Measurements from ENCODE around the gene PAX8. TPM values are rescaled to one million over a fixed set of nuclear protein-coding genes. Genes with fewer than 3 reads are reported as not detected.
"Not testable (repeated sequence)": the region's sequence is repeated elsewhere in the genome, so short reads cannot be mapped to it uniquely, and the experiment has no call there.

Gene PAX8
- total RNA-seq, 1 donor from 2014 or later, result 0.71 TPM

- H3K27me3 Mint-ChIP-seq, result peaks cover 16% of the 10 kb centered on the region
- ATAC-seq (ENCODE audit: low read depth) (no peak), DNase-seq (no peak)
- intact Hi-C loops (cut with micrococcal nuclease), result no loop called here
- no peak overlapping the region for H3K4me3 Mint-ChIP-seq
- TF ChIP-seq, protein P1, sequence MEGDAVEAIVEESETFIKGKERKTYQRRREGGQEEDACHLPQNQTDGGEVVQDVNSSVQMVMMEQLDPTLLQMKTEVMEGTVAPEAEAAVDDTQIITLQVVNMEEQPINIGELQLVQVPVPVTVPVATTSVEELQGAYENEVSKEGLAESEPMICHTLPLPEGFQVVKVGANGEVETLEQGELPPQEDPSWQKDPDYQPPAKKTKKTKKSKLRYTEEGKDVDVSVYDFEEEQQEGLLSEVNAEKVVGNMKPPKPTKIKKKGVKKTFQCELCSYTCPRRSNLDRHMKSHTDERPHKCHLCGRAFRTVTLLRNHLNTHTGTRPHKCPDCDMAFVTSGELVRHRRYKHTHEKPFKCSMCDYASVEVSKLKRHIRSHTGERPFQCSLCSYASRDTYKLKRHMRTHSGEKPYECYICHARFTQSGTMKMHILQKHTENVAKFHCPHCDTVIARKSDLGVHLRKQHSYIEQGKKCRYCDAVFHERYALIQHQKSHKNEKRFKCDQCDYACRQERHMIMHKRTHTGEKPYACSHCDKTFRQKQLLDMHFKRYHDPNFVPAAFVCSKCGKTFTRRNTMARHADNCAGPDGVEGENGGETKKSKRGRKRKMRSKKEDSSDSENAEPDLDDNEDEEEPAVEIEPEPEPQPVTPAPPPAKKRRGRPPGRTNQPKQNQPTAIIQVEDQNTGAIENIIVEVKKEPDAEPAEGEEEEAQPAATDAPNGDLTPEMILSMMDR (IDR thresholded peaks at IDR 0.05), result no peak
- H3K4me1 Mint-ChIP-seq, result no peaks in the 10 kb centered on the region
- H3K27ac Mint-ChIP-seq, result no peak overlapping the region
- no peaks in the 10 kb centered on the region for H3K9me3 Mint-ChIP-seq
- ChIA-PET POLR2A (no interaction called here), CTCF (no interaction called here)
- no peaks in the 10 kb centered on the region for H3K36me3 Mint-ChIP-seq (ENCODE audit: low read depth)
These were observed 26.4 kb upstream of the PAX8 start for GRCh38 chr2:113305146-113305545.

GRCh38 chr2:113304702-113305101 is 26.0 kb upstream of the PAX8 start:
- Mint-ChIP-seq H3K36me3 (ENCODE audit: low read depth) (no peaks in the 10 kb centered on the region), H3K27ac (no peak overlapping the region), H3K4me1 (no peaks in the 10 kb centered on the region), H3K9me3 (no peaks in the 10 kb centered on the region), H3K27me3 (peaks cover 16% of the 10 kb centered on the region), H3K4me3 (no peak overlapping the region)
- intact Hi-C loops (cut with micrococcal nuclease), result no loop called here
- TF ChIP-seq, protein P1 (IDR thresholded peaks at IDR 0.05), result no peak
- ChIA-PET POLR2A (no interaction called here), CTCF (no interaction called here)
- DNase-seq (no peak), ATAC-seq (ENCODE audit: low read depth) (no peak)

- H3K27ac Mint-ChIP-seq; H3K36me3 Mint-ChIP-seq (ENCODE audit: low read depth); POLR2A ChIA-PET; H3K9me3 Mint-ChIP-seq; H3K4me1 Mint-ChIP-seq; DNase-seq; H3K4me3 Mint-ChIP-seq; intact Hi-C loops (cut with micrococcal nuclease); ATAC-seq (ENCODE audit: low read depth): not testable (repeated sequence)
- CTCF ChIA-PET, result interaction anchor here (0.6 to 1.1 kb wide), 2 partner anchors 54 to 88 kb away, joined by 3 read pairs; no protein-coding TSS in a partner anchor
- H3K27me3 Mint-ChIP-seq, result peaks cover 10% of the 10 kb centered on the region
These were observed 23.7 kb upstream of the PAX8 start for GRCh38 chr2:113302216-113302980.

GRCh38 chr2:113300281-113300680 is 21.6 kb upstream of the PAX8 start:
- H3K27ac Mint-ChIP-seq, result no peak overlapping the region
- no peaks in the 10 kb centered on the region for H3K9me3 Mint-ChIP-seq
- ChIA-PET POLR2A (no interaction called here), CTCF (interaction anchor here (0.6 kb wide), 1 partner anchor 52 kb away, joined by 3 read pairs; no protein-coding TSS in a partner anchor)
- ATAC-seq (ENCODE audit: low read depth) (no peak), DNase-seq (no peak)
- TF ChIP-seq, protein P1 (IDR thresholded peaks at IDR 0.05), result no peak
- no peak overlapping the region for H3K4me3 Mint-ChIP-seq
- intact Hi-C loops (cut with micrococcal nuclease), result no loop called here
- peaks cover 9% of the 10 kb centered on the region for H3K27me3 Mint-ChIP-seq
- H3K4me1 Mint-ChIP-seq, result no peaks in the 10 kb centered on the region
- H3K36me3 Mint-ChIP-seq (ENCODE audit: low read depth), result no peaks in the 10 kb centered on the region

DNA sequence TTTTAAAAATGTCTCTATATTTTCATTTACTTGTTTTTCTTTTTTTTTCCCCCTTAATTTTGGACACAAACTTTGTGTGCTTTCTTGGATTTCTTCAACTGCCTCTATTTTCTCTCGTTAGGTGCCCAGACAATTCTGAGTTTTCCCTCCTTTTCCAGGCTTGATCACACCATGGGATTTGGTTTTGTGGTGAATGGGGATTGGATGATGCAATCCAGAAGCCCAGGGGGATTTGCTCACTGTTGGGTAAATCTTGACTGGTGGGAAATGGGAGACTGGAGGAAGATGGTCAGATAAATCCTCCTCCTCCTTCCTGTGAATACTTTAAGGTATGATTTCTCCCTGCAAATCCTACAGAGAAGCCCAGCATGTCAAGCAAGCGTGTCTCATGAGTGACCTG is 19.5 kb upstream of the PAX8 start:
- no peak overlapping the region for H3K27ac Mint-ChIP-seq
- H3K27me3 Mint-ChIP-seq, result peaks cover 15% of the 10 kb centered on the region
- no peaks in the 10 kb centered on the region for H3K36me3 Mint-ChIP-seq (ENCODE audit: low read depth)
- DNase-seq, result no peak
- H3K4me1 Mint-ChIP-seq, result no peaks in the 10 kb centered on the region
- no peak overlapping the region for H3K4me3 Mint-ChIP-seq
- ATAC-seq (ENCODE audit: low read depth), result no peak
- no peaks in the 10 kb centered on the region for H3K9me3 Mint-ChIP-seq
- CTCF ChIA-PET, result interaction anchor here (2.2 to 2.6 kb wide), 2 partner anchors 49 to 92 kb away, joined by 7 to 15 read pairs; no protein-coding TSS in a partner anchor
- TF ChIP-seq, protein P1 (IDR thresholded peaks at IDR 0.05), result no peak
- POLR2A ChIA-PET, result no interaction called here
- intact Hi-C loops (cut with micrococcal nuclease), result loop anchor here (5.0 kb wide), 1 partner anchor 74 kb away; no protein-coding TSS in a partner anchor

DNA sequence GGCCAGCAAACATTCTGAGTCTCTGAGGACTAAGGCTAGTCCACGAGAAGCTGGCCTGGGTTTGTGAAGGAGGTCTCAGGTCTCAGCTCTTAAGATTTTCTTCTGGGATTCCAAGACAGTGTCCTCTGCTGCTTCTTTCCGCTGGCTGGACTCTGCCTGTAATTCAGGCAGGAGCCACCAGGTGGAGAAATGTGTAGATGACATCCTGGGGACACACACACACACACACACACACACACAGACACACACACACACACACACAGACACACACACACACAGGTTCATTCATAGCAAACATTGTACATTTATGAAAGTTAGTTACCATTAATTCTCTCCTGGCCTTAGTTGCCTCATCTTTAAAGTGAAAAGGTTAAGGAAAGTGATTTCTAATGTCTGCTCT is 18.9 kb upstream of the PAX8 start:
- H3K9me3 Mint-ChIP-seq; DNase-seq; H3K4me1 Mint-ChIP-seq; H3K36me3 Mint-ChIP-seq (ENCODE audit: low read depth); H3K4me3 Mint-ChIP-seq; H3K27ac Mint-ChIP-seq; POLR2A ChIA-PET: not testable (repeated sequence)
- intact Hi-C loops (cut with micrococcal nuclease), result loop anchor here (1.0 to 5.0 kb wide), 2 partner anchors 75 to 93 kb away; no protein-coding TSS in a partner anchor
- peaks cover 21% of the 10 kb centered on the region for H3K27me3 Mint-ChIP-seq
- CTCF ChIA-PET, result interaction anchor here (2.2 to 2.6 kb wide), 2 partner anchors 49 to 93 kb away, joined by 7 to 15 read pairs; no protein-coding TSS in a partner anchor
- peak; percentile 56 for ATAC-seq (ENCODE audit: low read depth)

Data from activated B cell treated with CpG ODN at 0.5 μM for 24 hours (primary cell).